A673 (cell line): Measurements from ENCODE around the gene EIF5AL1. TPM values are rescaled to one million over a fixed set of nuclear protein-coding genes. Genes with fewer than 3 reads are reported as not detected.
"Not testable (repeated sequence)": the region's sequence is repeated elsewhere in the genome, so short reads cannot be mapped to it uniquely, and the experiment has no call there.

Experiments used
- BruUV-seq: library from RNA; stranded (reverse); fragments of 400-500 nt; replicated peaks from 2 replicates; lab custom pipeline; 2021; lab: Mats Ljungman, UMichigan
- CTCF ChIA-PET: fragments of 300-600 bp; sonication (Branson Sonifier 250); formaldehyde crosslinking; loops from one replicate; lab custom pipeline; 2022; ENCODE audit warnings: antibody characterized with exemption; lab: Charles Lee
- POLR2A ChIA-PET: fragments of 300-600 bp; sonication (Branson Sonifier 250); formaldehyde crosslinking; loops from one replicate; lab custom pipeline; 2022; ENCODE audit warnings: antibody characterized with exemption; ENCODE audit not compliant: low non-redundant PET; lab: Charles Lee
- DNase-seq: peaks from one replicate; pipeline ENCODE4 v3.0.0-alpha.2; 2015; ENCODE audit warnings: low spot score
- H3K27ac ChIP-seq: fragments of 200-600 bp; sonication (generic); 2 replicates; pipeline ENCODE4 v1.5.1; 2016; ENCODE audit warnings: mixed run types, low read depth, mild to moderate bottlenecking, mixed read lengths, antibody characterized with exemption, low read length; ENCODE audit not compliant: poor library complexity, severe bottlenecking
- H3K27me3 ChIP-seq: fragments of 200-600 bp; sonication (generic); replicated peaks from 2 replicates; pipeline ENCODE4 v1.6.1; 2017; ENCODE audit warnings: mixed run types, low read depth, mild to moderate bottlenecking, mixed read lengths, antibody characterized with exemption, low read length; ENCODE audit not compliant: insufficient read depth, poor library complexity
- H3K36me3 ChIP-seq: fragments of 200-600 bp; sonication (generic); 2 replicates; pipeline ENCODE4 v1.6.1; 2016; ENCODE audit warnings: mixed run types, mild to moderate bottlenecking, mixed read lengths, antibody characterized with exemption, low read length; ENCODE audit not compliant: insufficient read depth, poor library complexity, severe bottlenecking
- H3K4me1 ChIP-seq: fragments of 200-600 bp; sonication (generic); 2 replicates; pipeline ENCODE4 v1.6.1; 2017; ENCODE audit warnings: mixed run types, mild to moderate bottlenecking, mixed read lengths, antibody characterized with exemption, low read length; ENCODE audit not compliant: insufficient read depth, poor library complexity, severe bottlenecking
- H3K4me3 ChIP-seq: fragments of 200-600 bp; sonication (generic); 2 replicates; pipeline ENCODE4 v1.5.1; 2016; ENCODE audit warnings: low read depth, mixed run types, mild to moderate bottlenecking, mixed read lengths, low read length; ENCODE audit not compliant: poor library complexity, severe bottlenecking
- H3K9me3 ChIP-seq: fragments of 200-600 bp; sonication (generic); 2 replicates; pipeline ENCODE4 v1.6.1; 2016; ENCODE audit warnings: mixed run types, low read depth, mild to moderate bottlenecking, mixed read lengths, antibody characterized with exemption, low read length; ENCODE audit not compliant: poor library complexity, severe bottlenecking
- EZH2 ChIP-seq: fragments of 200-600 bp; sonication (generic); IDR thresholded peaks from 2 replicates; pipeline ENCODE4 v1.6.1; 2017; ENCODE audit warnings: borderline replicate concordance, low read depth, mild to moderate bottlenecking, mixed read lengths, antibody characterized with exemption, low read length; ENCODE audit not compliant: poor library complexity, severe bottlenecking
- intact Hi-C: fragments of 100-400 bp; cut with micrococcal nuclease; formaldehyde crosslinking; loops from one replicate; pipeline ENCODE4 v1.10.0; 2022; ENCODE audit not compliant: unreplicated experiment
- total RNA-seq: library from RNA; stranded (reverse); gene quantifications from 2 replicates; pipeline ENCODE4 v1.2.3, GENCODE V29; 2021
- TF ChIP-seq, protein P1 (sequence below): fragments of 300-800, 200-600 bp; sonication (generic); conservative IDR thresholded peaks from 2 replicates; pipeline ENCODE4 v1.5.1; 2017; ENCODE audit warnings: low read depth, mild to moderate bottlenecking, antibody characterized with exemption, low read length, moderate library complexity, mixed read lengths

Gene EIF5AL1
- total RNA-seq, 1 experiment from 2014 or later, result 2.7 TPM

DNA sequence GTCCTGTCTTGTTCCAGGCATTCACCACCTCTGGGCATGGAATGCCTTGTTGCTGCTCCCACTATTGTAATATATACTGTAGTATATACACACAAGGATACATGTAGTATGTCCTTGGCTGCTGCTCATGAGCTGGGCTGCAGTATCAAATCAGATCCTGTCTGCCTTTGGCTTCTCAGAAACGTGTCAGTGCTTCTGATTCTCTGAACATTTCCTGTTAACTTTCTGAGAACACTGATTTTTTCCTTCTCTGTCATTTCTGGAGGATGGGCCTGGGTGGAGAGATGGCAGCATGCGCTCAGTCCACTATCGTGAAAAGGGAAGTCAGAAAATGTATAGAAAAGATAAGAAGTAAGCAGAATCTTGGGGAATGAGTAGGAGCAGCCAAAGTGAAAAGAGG lies 35.6 kb downstream of the EIF5AL1 start:
- Histone ChIP-seq H3K4me3 (no peak overlapping the region), H3K27ac (no peak overlapping the region), H3K4me1 (no peaks in the 10 kb centered on the region), H3K27me3 (no peaks in the 10 kb centered on the region), H3K36me3 (no peaks in the 10 kb centered on the region), H3K9me3 (no peaks in the 10 kb centered on the region)
- ChIA-PET CTCF (no interaction called here), POLR2A (no interaction called here)
- intact Hi-C loops, result no loop called here
- no TSS peak for BruUV-seq
- DNase-seq, result no peak
- no peak for TF ChIP-seq EZH2
- TF ChIP-seq, protein P1, sequence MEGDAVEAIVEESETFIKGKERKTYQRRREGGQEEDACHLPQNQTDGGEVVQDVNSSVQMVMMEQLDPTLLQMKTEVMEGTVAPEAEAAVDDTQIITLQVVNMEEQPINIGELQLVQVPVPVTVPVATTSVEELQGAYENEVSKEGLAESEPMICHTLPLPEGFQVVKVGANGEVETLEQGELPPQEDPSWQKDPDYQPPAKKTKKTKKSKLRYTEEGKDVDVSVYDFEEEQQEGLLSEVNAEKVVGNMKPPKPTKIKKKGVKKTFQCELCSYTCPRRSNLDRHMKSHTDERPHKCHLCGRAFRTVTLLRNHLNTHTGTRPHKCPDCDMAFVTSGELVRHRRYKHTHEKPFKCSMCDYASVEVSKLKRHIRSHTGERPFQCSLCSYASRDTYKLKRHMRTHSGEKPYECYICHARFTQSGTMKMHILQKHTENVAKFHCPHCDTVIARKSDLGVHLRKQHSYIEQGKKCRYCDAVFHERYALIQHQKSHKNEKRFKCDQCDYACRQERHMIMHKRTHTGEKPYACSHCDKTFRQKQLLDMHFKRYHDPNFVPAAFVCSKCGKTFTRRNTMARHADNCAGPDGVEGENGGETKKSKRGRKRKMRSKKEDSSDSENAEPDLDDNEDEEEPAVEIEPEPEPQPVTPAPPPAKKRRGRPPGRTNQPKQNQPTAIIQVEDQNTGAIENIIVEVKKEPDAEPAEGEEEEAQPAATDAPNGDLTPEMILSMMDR, result no peak

DNA sequence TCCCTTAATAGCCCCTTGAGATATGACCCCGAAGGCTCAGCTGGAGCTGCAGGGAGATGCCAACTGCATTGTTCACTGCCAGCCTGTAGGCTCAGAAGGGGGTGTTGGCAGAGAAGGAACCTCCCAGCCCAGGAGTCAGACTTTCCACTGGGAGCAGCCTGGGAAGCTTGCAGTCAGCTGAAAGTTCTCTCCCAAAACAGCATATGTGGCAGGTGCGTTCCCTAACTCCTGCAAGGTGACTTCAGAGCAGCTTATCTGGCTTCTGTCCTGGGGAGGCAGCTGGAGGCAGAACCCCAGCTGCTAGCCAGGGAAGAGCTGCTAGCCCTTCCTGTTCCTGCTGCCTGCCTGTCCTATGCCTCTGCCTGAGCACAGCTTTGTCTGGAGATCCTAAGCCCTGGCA lies 39.8 kb downstream of the EIF5AL1 start:
- POLR2A ChIA-PET, result interaction anchor here (0.6 kb wide), 1 partner anchor 106 kb away, joined by 11 read pairs; no protein-coding TSS in a partner anchor
- intact Hi-C loops, result no loop called here
- H3K27me3 ChIP-seq, result peaks cover 10% of the 10 kb centered on the region

DNA sequence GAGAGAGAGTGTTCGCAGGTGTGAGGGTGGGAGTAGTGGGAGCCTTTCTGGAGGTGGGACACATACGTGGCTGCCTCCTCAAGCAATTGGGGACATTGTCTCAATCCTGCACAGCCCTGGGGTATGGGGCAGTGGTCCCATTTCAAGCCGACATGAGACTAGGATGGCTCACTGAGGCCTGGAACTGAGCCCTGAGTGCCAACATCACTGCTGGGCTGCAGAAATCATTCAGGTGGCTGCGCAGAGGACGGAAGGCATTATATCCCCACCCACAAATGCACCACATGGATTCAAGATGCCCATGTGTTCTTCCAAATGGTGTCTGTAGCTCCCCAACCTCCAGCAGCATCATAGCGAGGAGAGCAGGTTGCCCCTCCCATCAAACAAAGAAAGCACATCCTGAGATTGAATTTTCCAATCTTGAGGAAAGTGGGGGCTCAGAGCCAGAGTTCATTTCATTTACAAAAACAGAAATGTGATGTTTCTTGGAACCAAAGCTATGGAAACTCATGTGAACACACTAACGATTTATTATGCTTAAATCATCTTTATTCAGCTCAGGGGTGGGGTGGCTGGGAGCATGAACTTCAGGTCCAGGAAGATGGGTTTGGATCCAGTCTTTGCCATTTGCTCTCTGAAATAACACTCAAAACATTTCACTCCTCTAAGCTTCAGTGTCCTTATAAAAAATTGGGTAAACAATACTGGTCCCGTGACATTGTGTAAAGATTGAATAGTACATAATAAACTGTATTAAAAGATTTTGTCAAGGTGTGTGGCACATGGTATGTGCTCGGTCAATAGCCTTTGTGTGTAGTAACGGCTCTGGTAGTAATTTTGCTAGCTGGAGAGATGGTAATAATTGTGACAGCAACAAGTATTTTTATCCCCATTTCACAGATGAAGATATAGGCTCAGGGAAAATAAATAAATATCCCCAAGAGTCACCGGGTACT lies 43.3 kb downstream of the EIF5AL1 start:
- Histone ChIP-seq H3K36me3 (no peaks in the 10 kb centered on the region), H3K4me3 (no peak overlapping the region), H3K4me1 (no peaks in the 10 kb centered on the region), H3K27me3 (peaks cover 10% of the 10 kb centered on the region), H3K27ac (no peak overlapping the region), H3K9me3 (no peaks in the 10 kb centered on the region)
- POLR2A ChIA-PET, result no interaction called here
- intact Hi-C loops, result loop anchor here (2.0 kb wide), 1 partner anchor 59 kb away; no protein-coding TSS in a partner anchor
- no TSS peak for BruUV-seq
- DNase-seq, result no peak
- CTCF ChIA-PET, result no interaction called here
- TF ChIP-seq, protein P1, result no peak
- TF ChIP-seq EZH2, result no peak

More for the DNA sequence above, 39.8 kb downstream of the EIF5AL1 start:
- no peaks in the 10 kb centered on the region for H3K36me3 ChIP-seq
- CTCF ChIA-PET, result no interaction called here
- DNase-seq, result no peak
- no peaks in the 10 kb centered on the region for H3K4me1 ChIP-seq
- no peak overlapping the region for H3K4me3 ChIP-seq
- H3K9me3 ChIP-seq, result no peaks in the 10 kb centered on the region
- TF ChIP-seq EZH2, result no peak
- TF ChIP-seq, protein P1, result no peak
- BruUV-seq, result no TSS peak
- no peak overlapping the region for H3K27ac ChIP-seq

DNA sequence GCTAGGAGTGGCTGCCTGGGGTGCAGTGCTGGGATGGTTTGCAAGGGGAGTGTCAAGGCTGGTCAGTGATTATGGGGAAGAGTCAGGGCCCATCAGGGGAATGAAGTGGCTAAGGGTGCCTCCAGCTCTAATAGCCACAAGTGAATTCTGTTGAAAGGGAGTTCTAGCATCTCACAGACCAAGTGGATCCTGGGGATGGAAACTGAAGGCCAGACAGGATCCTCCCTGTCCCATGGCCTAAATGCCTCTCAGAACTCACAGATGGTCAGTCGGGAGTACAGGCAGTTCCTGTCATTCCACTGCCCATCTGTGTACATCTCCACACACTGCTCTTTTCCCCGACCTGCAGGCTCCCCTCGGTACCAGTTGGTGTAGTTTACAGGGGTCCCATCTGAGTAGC lies 44.6 kb downstream of the EIF5AL1 start:
- intact Hi-C loops, result loop anchor here (2.0 kb wide), 1 partner anchor 58 kb away; no protein-coding TSS in a partner anchor
- H3K4me3 ChIP-seq, H3K4me1 ChIP-seq, H3K9me3 ChIP-seq, H3K36me3 ChIP-seq, BruUV-seq, DNase-seq, H3K27me3 ChIP-seq, POLR2A ChIA-PET, H3K27ac ChIP-seq, CTCF ChIA-PET: not testable (repeated sequence)
